GM12891 (cell line): Measurements from ENCODE around the gene RAMP1.

ENCODE experiments used
- DNase-seq: peaks from one replicate; pipeline ENCODE4 v3.0.0; 2011; ENCODE audit warnings: low spot score; ENCODE audit not compliant: insufficient read length
- FAIRE-seq: peaks from 2 replicates; lab custom pipeline; 2011; peaks lifted over from hg19 to GRCh38; lab: Jason Lieb, UNC
- PAX5 ChIP-seq: IDR thresholded peaks from 2 replicates; pipeline ENCODE4 v1.6.1; 2011; ENCODE audit warnings: low read length, moderate library complexity, mild to moderate bottlenecking; ENCODE audit not compliant: insufficient read depth, severe bottlenecking
- POLR2A ChIP-seq: IDR thresholded peaks from 2 replicates; pipeline ENCODE4 v1.6.1; 2011; ENCODE audit warnings: low read depth, low read length, control low read depth
- POLR2AphosphoS5 ChIP-seq: IDR thresholded peaks from 2 replicates; pipeline ENCODE4 v1.6.1; 2011; ENCODE audit warnings: low read depth, low read length, control low read depth
- POU2F2 ChIP-seq: IDR thresholded peaks from 2 replicates; pipeline ENCODE4 v1.6.1; 2011; ENCODE audit warnings: low read depth, mild to moderate bottlenecking, control low read depth, low read length, moderate library complexity
- SPI1 ChIP-seq: IDR thresholded peaks from 2 replicates; pipeline ENCODE4 v1.6.1; 2011; ENCODE audit warnings: low read depth, low read length, control low read depth
- TAF1 ChIP-seq: IDR thresholded peaks from 2 replicates; pipeline ENCODE4 v1.6.1; 2011; ENCODE audit warnings: low read depth, low read length, control low read depth

RAMP1 gene

GRCh38 chr2:237876532-237876931 lies 17.1 kb downstream of the RAMP1 start:
- no peak for FAIRE-seq
- no peak for DNase-seq
- TF ChIP-seq POLR2AphosphoS5 (no peak), PAX5 (no peak), SPI1 (no peak), TAF1 (no peak), POU2F2 (no peak), POLR2A (no peak)

GRCh38 chr2:237876951-237877491 lies 17.6 kb downstream of the RAMP1 start:
- no peak for TF ChIP-seq POLR2A
- TF ChIP-seq PAX5: no peak
- no peak for TF ChIP-seq POLR2AphosphoS5
- TF ChIP-seq TAF1: no peak
- TF ChIP-seq POU2F2: no peak
- TF ChIP-seq SPI1: no peak
- DNase-seq: no peak
- no peak for FAIRE-seq

GRCh38 chr2:237877576-237878307 lies 18.3 kb downstream of the RAMP1 start:
- no peak for TF ChIP-seq POLR2A
- no peak for TF ChIP-seq SPI1
- no peak for TF ChIP-seq POU2F2
- TF ChIP-seq TAF1: no peak
- TF ChIP-seq POLR2AphosphoS5: no peak
- TF ChIP-seq PAX5: no peak
- DNase-seq (no peak), FAIRE-seq (no peak)

DNA sequence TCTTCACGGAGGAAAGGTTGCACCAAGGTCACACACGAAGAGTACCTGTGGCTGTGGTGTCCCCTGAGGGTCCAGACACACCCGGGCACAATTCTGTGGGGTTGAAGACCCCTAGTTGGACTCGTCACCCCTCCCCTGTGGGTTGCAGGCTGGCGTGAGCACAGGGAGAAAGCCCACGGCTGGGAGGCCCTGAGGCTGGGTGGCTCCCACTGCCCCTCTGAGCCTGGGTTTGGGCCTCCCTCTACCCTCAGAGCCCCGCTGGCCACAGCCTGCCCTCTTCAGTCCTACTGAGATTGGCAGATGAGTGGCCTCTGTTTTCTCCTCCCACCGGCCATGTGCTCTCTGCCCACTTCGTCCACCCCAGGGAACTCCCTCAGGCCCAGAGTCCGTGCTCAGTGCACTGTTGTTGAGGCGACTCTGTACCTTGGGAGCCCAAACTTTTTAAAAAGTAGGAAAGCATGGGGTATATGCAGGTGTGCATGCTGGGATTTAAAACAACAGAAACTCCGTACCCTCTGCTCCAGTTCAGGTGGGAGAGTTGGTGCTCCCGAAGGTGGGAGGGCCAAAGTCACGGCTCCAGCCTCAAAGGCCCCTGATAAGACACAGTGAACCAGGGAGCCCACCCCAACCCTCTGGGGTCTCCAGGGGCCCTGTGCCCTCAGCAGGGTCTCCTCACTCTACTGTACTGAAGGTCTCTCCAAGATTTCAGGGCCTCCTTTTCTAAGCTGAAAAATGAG lies 19.1 kb downstream of the RAMP1 start:
- FAIRE-seq (no peak), DNase-seq (no peak)
- TF ChIP-seq SPI1 (no peak), POLR2A (no peak), PAX5 (no peak), POU2F2 (no peak)

DNA sequence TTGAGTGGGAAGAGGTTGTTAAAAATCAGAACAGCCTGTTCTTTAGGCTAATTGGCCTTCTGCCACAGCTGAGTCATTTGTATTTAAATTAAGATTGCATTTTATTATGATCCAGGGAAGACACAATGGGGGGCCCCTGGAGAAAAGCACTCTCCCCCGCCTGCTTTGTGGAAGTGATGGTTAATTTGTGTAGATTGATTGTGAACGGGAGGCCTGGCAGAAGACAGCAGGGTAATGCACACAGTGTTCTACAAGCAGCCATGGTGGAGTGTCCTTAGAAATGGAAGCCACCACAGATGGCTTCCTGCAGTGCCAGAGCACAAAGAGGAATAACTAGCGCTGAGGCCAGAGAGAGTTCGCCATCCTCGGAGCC lies 19.6 kb downstream of the RAMP1 start:
- DNase-seq (no peak), FAIRE-seq (no peak)
- TF ChIP-seq PAX5 (no peak), SPI1 (no peak), POU2F2 (no peak), POLR2AphosphoS5 (no peak), POLR2A (no peak), TAF1 (no peak)

GRCh38 chr2:237879991-237880560 lies 20.7 kb downstream of the RAMP1 start:
- DNase-seq (no peak), FAIRE-seq (no peak)
- no peak for TF ChIP-seq TAF1
- TF ChIP-seq POLR2AphosphoS5: no peak
- TF ChIP-seq POU2F2: no peak
- TF ChIP-seq PAX5: no peak

DNA sequence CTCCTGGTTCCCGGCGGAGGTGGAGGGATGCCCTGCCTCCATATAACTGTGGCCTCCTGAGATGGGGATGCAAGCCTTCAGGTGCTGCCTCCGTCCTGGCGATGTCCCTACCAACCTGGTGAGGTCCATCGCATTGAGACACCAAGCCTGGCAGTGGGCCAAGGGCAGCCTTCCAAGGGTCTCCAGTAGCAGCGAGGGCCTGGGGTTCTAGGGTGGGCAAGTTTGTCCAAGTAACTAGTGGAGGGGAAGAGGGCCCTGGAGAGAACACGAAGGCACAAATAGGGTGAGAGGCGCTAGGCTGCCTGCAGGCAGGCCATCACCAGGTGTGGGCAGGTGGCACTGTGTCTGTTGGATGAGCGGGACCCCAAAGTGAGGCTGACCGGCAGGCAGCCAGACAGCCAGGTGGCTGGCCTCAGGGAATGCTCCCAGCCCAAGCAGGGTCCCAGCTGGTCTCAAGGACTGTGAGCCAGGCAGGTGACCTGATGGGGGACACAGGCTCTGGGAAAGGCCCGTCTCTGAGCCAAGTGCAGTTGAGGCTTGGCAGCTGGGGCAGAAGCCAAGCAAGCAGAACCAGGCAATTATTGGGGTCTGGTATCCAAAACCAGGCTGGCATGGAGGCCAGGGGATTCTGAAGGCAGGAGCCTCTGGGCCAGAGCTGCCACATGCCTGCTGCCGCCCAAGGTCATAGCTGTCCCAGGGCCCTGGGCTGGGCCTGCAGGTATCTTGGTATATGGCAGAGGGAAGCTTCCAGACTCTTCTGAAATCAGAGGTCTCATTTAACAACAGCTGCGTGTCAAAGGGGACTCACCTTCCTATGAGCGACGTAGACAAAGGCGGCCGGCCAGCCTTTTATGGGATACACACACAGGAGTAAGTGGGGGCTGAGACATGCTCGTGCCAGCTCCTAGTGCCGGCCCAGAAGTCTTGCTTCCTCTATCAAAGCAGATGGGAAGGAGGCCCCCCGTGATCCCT lies 23.4 kb downstream of the RAMP1 start:
- FAIRE-seq (no peak), DNase-seq (no peak)

DNA sequence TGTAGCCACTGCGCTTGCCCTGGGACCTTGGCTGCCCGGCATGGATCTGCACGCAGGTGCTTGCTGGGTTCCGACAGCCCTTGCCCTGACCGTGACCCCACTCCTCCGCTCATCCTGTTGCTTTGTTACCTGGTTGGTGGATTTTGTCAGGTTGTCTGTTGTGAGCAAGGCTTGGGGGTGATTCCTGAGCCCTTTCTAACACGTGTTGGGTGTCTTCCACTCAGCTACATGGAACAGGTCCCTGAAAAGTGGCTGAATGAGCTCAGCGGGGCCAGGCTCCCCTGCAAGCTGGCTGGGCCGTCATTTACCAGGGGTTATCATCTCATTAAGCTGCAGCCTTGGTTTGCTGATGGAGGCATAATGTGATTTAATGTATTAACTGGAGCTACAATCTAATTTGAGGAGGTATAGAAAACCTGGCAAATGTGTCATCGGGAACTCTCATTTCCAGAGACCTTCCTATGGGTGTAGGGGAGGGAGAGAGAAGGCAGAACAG lies 24.6 kb downstream of the RAMP1 start:
- FAIRE-seq: no peak
- TF ChIP-seq POU2F2: no peak
- no peak for TF ChIP-seq PAX5
- no peak for TF ChIP-seq SPI1
- TF ChIP-seq POLR2AphosphoS5: no peak
- TF ChIP-seq POLR2A: no peak
- no peak for TF ChIP-seq TAF1

More for the DNA sequence above, 23.4 kb downstream of the RAMP1 start:
- TF ChIP-seq SPI1: no peak
- no peak for TF ChIP-seq TAF1
- no peak for TF ChIP-seq POLR2AphosphoS5
- no peak for TF ChIP-seq PAX5
- no peak for TF ChIP-seq POU2F2
- no peak for TF ChIP-seq POLR2A

More for the DNA sequence above, 24.6 kb downstream of the RAMP1 start:
- DNase-seq: no peak
